ENCODE data around the gene CERS3. TPM values are rescaled to one million over a fixed set of nuclear protein-coding genes. Genes with fewer than 3 reads are reported as not detected.

CERS3 gene
- total and polyA plus RNA-seq, 2 of the 4 experiments (the other 2 are of a cell fraction), result not detected

DNA sequence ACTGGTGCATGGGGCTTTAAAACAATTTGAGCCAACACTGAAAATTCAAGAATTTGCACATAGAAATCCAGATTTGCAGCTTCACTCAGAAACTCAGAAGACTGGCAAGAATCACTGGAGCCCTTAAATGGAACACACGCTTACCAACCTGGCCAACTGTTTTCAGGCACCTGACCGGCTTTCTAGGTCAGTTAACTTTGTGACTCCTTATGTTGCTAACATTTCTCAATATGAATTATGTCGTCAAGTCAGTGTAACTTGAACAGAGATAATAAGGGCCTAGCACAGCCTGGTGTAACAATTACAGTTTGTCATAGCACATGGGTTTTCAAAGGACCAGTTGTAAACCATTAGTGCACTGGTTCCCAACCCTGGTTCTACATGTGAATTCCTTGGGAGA, 6.8 kb downstream of the CERS3 start:
- no peaks in the 10 kb centered on the region for H4K20me1 ChIP-seq (ENCODE audit: insufficient read depth, low read length)
- DNase-seq (no peak), ATAC-seq (ENCODE audit: low read depth) (no peak)
- H3K4me3 ChIP-seq (ENCODE audit: insufficient read depth, low read depth, low read length), result no peak overlapping the region
- no peaks in the 10 kb centered on the region for H3K79me1 ChIP-seq (ENCODE audit: low read depth in 1 of 2, low read length in 2 of 2)
- H3K14ac ChIP-seq (replicated peaks; ENCODE audit: low read depth, low read length), result no peak overlapping the region
- H3K56ac ChIP-seq (ENCODE audit: extremely low read depth, insufficient read depth, low read length), result no peak overlapping the region
- no peak overlapping the region for H3K9ac ChIP-seq (ENCODE audit: low read depth, low read length)
- no peak overlapping the region for H2BK20ac ChIP-seq (ENCODE audit: low read depth, low read length)
- H3K9me1 ChIP-seq (ENCODE audit: insufficient read depth, low read length), result no peaks in the 10 kb centered on the region
- H3K4me2 ChIP-seq (ENCODE audit: low read depth, low read length), result no peak overlapping the region
- no peak overlapping the region for H4K5ac ChIP-seq (ENCODE audit: low read depth, low read length)
- H3K23ac ChIP-seq (ENCODE audit: low read depth, low read length), result no peak overlapping the region
- no peaks in the 10 kb centered on the region for H3K9me3 ChIP-seq (ENCODE audit: control insufficient read depth, insufficient read depth, low read length)
- no peak overlapping the region for H4K8ac ChIP-seq (ENCODE audit: low read depth in 2 of 2, low read length in 2 of 2)
- no peak overlapping the region for H3K27ac ChIP-seq (ENCODE audit: insufficient read depth, low read length)
- no peak overlapping the region for H3K18ac ChIP-seq (ENCODE audit: low read depth, low read length)
- intact Hi-C loops (cut with micrococcal nuclease), result no loop called here
- H3K4ac ChIP-seq (ENCODE audit: low read depth, low read length), result no peak overlapping the region
- POLR2A ChIA-PET (ENCODE audit: unreplicated experiment), result no interaction called here
- dilution Hi-C loops (cut with HindIII; ENCODE audit: low sequenced_read_pairs, unreplicated experiment), result no loop called here
- no peak overlapping the region for H2BK5ac ChIP-seq (ENCODE audit: low read depth, low read length, poor library complexity, severe bottlenecking)
- H2BK120ac ChIP-seq (ENCODE audit: low read depth, low read length), result no peak overlapping the region
- H4K91ac ChIP-seq (ENCODE audit: insufficient read depth, low read depth, low read length), result no peak overlapping the region
- in situ Hi-C loops (cut with MboI; ENCODE audit: low sequenced_read_pairs), result no loop called here
- no peaks in the 10 kb centered on the region for H3K4me1 ChIP-seq (ENCODE audit: control insufficient read depth, insufficient read depth, low read length)
- no TSS peak for BruUV-seq (replicated peaks)
- no peak overlapping the region for H2AK9ac ChIP-seq (replicated peaks; ENCODE audit: low read depth, low read length, poor library complexity)
- no peak overlapping the region for H2AK5ac ChIP-seq (ENCODE audit: low read depth, low read length)
- TF ChIP-seq POLR2A (IDR thresholded peaks at IDR 0.05; ENCODE audit: low read depth, low read length) (no peak), RCOR1 (IDR thresholded peaks at IDR 0.05; ENCODE audit: insufficient replicate concordance, low read length) (no peak), RFX5 (IDR thresholded peaks at IDR 0.05; ENCODE audit: low read depth, low read length) (no peak), ELK1 (IDR thresholded peaks at IDR 0.05; ENCODE audit: borderline replicate concordance, low read depth, low read length) (no peak), MAFK (IDR thresholded peaks at IDR 0.05; ENCODE audit: low read depth, low read length) (no peak), BHLHE40 (IDR thresholded peaks at IDR 0.05; ENCODE audit: low read depth, low read length) (no peak), USF2 (IDR thresholded peaks at IDR 0.05; ENCODE audit: low read depth, low read length) (no peak)
- WGBS, 2 experiments (ENCODE audit: extremely low coverage in 2 of 2, insufficient read length in 1 of 2), result 64% methylated on average over 2 of the region's 3 CpGs; no CpG with 5 or more reads in 1 of the 2 experiments
- H2AFZ ChIP-seq (replicated peaks; ENCODE audit: low read length, poor library complexity), result no peak overlapping the region
- CTCF ChIA-PET, result no interaction called here
- no peaks in the 10 kb centered on the region for H3K27me3 ChIP-seq (ENCODE audit: control insufficient read depth, insufficient read depth, low read length)
- H2BK15ac ChIP-seq (ENCODE audit: low read depth, low read length), result no peak overlapping the region
- H3K36me3 ChIP-seq (ENCODE audit: control insufficient read depth, insufficient read depth, low read length), result no peaks in the 10 kb centered on the region
